ENCODE results near the gene HS6ST1.

The HS6ST1 gene

DNA sequence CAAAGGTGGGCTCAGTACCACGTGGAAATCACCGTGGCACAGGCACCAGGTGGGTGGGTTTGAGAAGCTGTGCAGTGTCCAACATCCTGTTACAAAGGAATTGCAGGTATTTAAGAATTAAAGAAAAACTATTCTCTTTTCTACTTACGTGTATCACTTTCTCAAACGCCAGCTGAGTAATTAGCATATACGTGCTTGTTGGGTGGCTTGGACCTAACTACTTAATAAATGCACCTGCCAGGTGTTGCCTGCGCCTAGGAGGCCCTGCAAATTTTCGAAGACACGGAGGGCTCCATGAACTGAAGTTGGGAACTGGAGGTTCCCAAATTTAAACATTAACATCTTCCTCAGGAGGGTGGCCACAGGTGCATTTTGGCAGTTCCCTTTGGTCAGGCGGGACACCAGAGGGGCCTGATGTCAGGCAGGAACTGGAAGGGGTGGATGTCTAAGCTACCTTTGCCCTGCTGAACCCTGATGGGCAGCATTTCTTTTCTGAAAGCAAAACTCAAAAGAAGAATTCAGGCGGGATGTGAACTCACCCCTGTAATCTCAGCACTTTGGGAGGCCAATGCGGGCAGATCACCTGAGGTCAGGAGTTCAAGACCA is 84.8 kb downstream of the HS6ST1 start:
- Mint-ChIP-seq H3K27ac (no peak overlapping the region), H3K27me3 (no peaks in the 10 kb centered on the region), H3K4me1 (ENCODE audit: low read depth) (no peaks in the 10 kb centered on the region), H3K36me3 (ENCODE audit: low read depth) (no peaks in the 10 kb centered on the region), H3K9me3 (no peaks in the 10 kb centered on the region), H3K4me3 (peak overlapping the region; percentile 73)

- H3K27me3 Mint-ChIP-seq, result no peaks in the 10 kb centered on the region
- H3K9me3 Mint-ChIP-seq, result no peaks in the 10 kb centered on the region
- H3K4me1 Mint-ChIP-seq (ENCODE audit: low read depth), result no peaks in the 10 kb centered on the region
- peak overlapping the region; percentile 73 for H3K4me3 Mint-ChIP-seq
- no peak overlapping the region for H3K27ac Mint-ChIP-seq
- no peaks in the 10 kb centered on the region for H3K36me3 Mint-ChIP-seq (ENCODE audit: low read depth)
Observed at GRCh38 chr2:128232965-128233789, 85.5 kb downstream of the HS6ST1 start.

DNA sequence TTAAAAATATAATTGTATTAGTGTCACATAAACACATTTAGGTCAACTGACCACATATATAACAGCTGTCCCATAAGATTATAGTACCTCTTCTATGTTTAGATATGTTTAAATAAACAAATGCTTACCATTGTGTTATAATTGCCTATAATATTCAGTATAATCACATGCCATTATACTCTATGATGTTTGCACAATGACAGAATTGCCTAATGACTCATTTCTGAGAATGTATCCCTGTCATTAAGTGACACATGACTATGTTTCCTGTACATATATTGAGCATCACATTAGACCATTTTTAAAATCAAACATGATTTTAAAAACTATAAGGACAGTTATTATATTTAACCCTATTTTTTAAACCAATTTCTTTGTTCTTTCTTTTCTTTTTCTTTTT is 89.8 kb downstream of the HS6ST1 start:
- no peaks in the 10 kb centered on the region for H3K27me3 Mint-ChIP-seq
- no peaks in the 10 kb centered on the region for H3K4me1 Mint-ChIP-seq (ENCODE audit: low read depth)
- no peaks in the 10 kb centered on the region for H3K36me3 Mint-ChIP-seq (ENCODE audit: low read depth)

GRCh38 chr2:128227862-128228261 is 90.8 kb downstream of the HS6ST1 start:
- H3K9me3 Mint-ChIP-seq, result no peaks in the 10 kb centered on the region
- H3K36me3 Mint-ChIP-seq (ENCODE audit: low read depth), result no peaks in the 10 kb centered on the region
- H3K4me3 Mint-ChIP-seq, result no peak overlapping the region
- no peak overlapping the region for H3K27ac Mint-ChIP-seq
- no peaks in the 10 kb centered on the region for H3K27me3 Mint-ChIP-seq
- no peaks in the 10 kb centered on the region for H3K4me1 Mint-ChIP-seq (ENCODE audit: low read depth)

More for the DNA sequence above, 89.8 kb downstream of the HS6ST1 start:
- no peak overlapping the region for H3K4me3 Mint-ChIP-seq
- no peak overlapping the region for H3K27ac Mint-ChIP-seq
- H3K9me3 Mint-ChIP-seq, result no peaks in the 10 kb centered on the region

DNA sequence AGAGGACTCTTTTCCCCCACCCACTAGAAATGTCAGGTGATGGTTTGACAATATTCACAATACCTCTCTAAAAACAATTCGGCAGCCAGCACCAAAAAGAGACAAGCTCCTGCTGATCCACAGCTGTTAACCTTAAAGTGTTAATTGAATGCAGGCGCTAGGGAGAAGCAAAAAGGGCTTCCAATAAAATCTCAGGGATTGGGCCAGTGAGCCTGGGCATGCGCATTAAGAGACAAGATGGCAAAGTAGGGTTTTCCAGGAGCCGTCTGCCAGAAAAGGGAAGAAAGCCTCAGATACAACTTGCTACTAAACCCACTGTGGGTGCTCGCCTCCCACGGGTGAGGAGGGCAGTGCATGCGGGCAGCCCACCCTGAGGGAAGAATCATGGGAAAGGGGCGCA is 98.8 kb downstream of the HS6ST1 start:
- H3K27me3 Mint-ChIP-seq, result no peaks in the 10 kb centered on the region
- no peak overlapping the region for H3K27ac Mint-ChIP-seq
- H3K4me1 Mint-ChIP-seq (ENCODE audit: low read depth), result no peaks in the 10 kb centered on the region
- H3K36me3 Mint-ChIP-seq (ENCODE audit: low read depth), result no peaks in the 10 kb centered on the region
- H3K9me3 Mint-ChIP-seq, result no peaks in the 10 kb centered on the region
- H3K4me3 Mint-ChIP-seq, result no peak overlapping the region

DNA sequence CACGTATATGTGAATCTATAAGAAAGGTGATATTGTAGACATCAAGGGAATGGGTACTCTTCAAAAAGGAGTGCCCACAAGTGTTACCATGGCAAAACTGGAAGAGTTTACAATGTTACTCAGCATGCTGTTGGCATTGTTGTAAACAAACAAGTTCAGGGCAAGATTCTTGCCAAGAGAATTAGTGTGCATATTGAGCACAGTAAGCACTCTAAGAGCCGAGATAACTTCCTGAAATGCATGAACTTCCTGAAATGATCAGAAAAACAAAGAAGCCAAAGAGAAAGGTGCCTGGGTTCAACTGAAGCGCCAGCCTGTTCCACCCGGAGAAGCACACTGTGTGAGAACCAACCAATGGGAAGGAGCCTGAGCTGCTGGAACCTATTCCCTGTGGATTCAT is 101.0 kb downstream of the HS6ST1 start:
- Mint-ChIP-seq H3K36me3 (ENCODE audit: low read depth) (no peaks in the 10 kb centered on the region), H3K9me3 (no peaks in the 10 kb centered on the region), H3K27me3 (peaks cover 4% of the 10 kb centered on the region), H3K4me1 (ENCODE audit: low read depth) (no peaks in the 10 kb centered on the region), H3K4me3 (no peak overlapping the region), H3K27ac (no peak overlapping the region)

- Mint-ChIP-seq H3K36me3 (ENCODE audit: low read depth) (no peaks in the 10 kb centered on the region), H3K9me3 (no peaks in the 10 kb centered on the region), H3K4me3 (no peak overlapping the region), H3K27me3 (peaks cover 4% of the 10 kb centered on the region), H3K4me1 (ENCODE audit: low read depth) (no peaks in the 10 kb centered on the region), H3K27ac (no peak overlapping the region)
Observed at GRCh38 chr2:128215897-128216642, 102.6 kb downstream of the HS6ST1 start.
